Activated naive CD8-positive, alpha-beta T cell (primary cell): Measurements from ENCODE around the gene LRCH3.

Source experiments
- H3K27ac Mint-ChIP-seq: one replicate; pipeline ENCODE4 v1.8.0; 2021; ENCODE audit warnings: mixed read lengths
- H3K27me3 Mint-ChIP-seq: one replicate; pipeline ENCODE4 v1.8.0; 2021; ENCODE audit warnings: mixed read lengths
- H3K36me3 Mint-ChIP-seq: one replicate; pipeline ENCODE4 v1.8.0; 2021; ENCODE audit warnings: mixed read lengths
- H3K4me1 Mint-ChIP-seq: one replicate; pipeline ENCODE4 v1.8.0; 2021; ENCODE audit warnings: low read depth, mixed read lengths
- H3K4me3 Mint-ChIP-seq: one replicate; pipeline ENCODE4 v1.8.0; 2021; ENCODE audit warnings: mild to moderate bottlenecking, mixed read lengths
- H3K9me3 Mint-ChIP-seq: one replicate; pipeline ENCODE4 v1.8.0; 2021; ENCODE audit warnings: low read depth, mixed read lengths

LRCH3 gene

DNA sequence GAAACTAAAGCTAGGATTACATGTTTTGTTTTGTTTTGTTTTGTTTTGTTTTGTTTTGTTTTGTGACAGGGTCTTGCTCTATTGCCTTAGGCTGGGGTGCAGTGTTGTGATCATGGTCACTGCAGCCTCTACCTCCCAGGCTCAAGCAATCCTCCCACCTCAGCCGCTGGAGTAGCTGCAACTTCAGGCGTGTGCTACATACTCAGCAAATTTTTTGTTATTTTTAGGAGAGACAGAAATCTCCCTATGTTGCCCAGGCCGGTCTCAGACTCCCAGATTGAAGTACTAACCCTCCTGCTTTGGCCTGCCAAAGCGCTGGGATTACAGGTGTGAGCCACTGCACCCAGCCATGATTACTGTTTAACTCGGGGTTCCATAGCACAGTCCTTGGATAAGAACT, 50.7 kb downstream of the LRCH3 start:
- Mint-ChIP-seq H3K4me3 (no peak overlapping the region), H3K36me3 (peaks cover 20% of the 10 kb centered on the region), H3K27me3 (no peaks in the 10 kb centered on the region), H3K27ac (no peak overlapping the region), H3K4me1 (peaks cover 3% of the 10 kb centered on the region), H3K9me3 (no peaks in the 10 kb centered on the region)

DNA sequence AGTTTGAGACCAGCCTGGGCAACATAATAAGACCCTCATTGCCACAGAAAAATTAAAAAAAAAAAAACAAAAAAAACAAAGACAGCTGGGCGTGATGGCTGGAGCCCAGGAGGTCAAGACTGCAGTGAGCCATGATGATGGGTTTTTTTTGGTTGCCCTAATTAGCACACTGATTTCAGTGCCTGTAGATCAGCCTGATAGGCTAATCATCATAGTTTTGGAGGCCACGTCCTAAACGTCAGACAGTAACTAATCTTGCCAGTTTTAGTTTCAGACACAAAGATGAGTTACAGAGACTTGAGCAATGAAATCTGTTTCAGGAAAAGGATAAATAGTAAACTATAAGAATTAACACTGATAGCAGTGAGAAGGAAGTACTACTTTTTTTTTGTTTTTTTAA, 55.4 kb downstream of the LRCH3 start:
- peak overlapping the region; percentile 46 for H3K27ac Mint-ChIP-seq
- no peak overlapping the region for H3K4me3 Mint-ChIP-seq
- peaks cover 24% of the 10 kb centered on the region for H3K36me3 Mint-ChIP-seq

DNA sequence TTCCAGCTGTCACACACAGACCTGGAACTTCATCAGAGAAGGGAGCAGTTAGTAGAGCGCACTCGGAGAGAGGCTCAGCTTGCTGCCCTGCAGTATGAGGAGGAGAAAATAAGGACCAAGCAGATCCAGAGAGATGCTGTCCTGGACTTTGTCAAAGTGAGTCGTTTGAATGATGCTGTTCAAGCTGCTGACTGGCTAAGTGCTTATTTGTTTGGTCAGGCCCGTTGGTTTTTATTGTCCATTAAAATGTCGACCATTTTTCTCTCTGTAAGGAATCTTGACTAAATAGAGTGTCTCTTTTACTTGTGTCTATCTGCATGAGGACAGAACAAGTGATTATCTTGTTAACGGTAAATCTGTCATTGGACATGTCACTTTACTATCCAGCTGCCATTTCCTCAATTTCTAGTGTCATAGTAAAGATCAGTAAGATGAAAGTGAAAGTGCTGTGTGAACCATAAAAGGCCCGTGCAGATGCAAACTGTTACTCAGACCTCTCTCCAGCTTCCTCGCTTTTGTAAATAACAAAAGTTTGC, 56.9 kb downstream of the LRCH3 start:
- Mint-ChIP-seq H3K27me3 (no peaks in the 10 kb centered on the region), H3K4me1 (peaks cover 23% of the 10 kb centered on the region), H3K9me3 (no peaks in the 10 kb centered on the region), H3K36me3 (peaks cover 26% of the 10 kb centered on the region), H3K4me3 (peak overlapping the region; percentile 82), H3K27ac (peak overlapping the region; percentile 96)

More for the DNA sequence above, 55.4 kb downstream of the LRCH3 start:
- no peaks in the 10 kb centered on the region for H3K27me3 Mint-ChIP-seq
- H3K9me3 Mint-ChIP-seq, result no peaks in the 10 kb centered on the region
- peaks cover 23% of the 10 kb centered on the region for H3K4me1 Mint-ChIP-seq

DNA sequence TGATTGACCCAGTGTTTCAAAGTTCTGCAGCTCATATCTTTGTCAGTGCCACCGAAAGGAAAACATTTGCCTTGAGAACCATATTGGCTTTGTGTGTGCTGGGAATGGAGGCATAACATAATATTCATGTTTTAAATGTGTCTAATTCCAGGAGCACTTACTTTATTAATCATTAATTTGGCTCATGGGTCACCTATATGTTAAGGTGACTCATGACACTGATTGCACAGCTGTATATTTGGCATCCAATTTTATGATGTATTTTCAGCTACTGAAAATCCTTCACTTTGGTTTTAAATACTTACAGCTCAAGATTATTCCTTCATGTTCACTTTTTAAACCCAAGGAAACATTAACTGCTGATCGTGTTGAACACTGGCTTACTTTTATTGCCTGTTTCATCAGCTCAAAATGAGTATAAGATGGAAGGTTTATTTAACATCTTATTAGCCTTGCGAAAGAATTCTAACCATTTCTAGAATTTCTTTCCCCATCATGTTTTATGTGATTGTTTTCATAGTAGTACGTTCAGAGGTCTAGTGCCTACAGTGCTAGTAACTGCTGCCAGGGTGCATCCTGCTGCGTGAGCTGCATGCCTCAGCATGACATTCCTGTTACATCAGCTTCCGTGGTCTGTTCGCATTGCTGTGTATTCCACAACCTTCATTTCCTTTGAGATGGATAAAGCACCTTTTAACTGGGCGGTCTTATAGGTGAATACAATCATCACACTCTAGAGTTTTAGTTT, 63.7 kb downstream of the LRCH3 start:
- Mint-ChIP-seq H3K4me1 (peaks cover 3% of the 10 kb centered on the region), H3K4me3 (no peak overlapping the region), H3K27me3 (no peaks in the 10 kb centered on the region), H3K36me3 (peaks cover 41% of the 10 kb centered on the region), H3K27ac (no peak overlapping the region), H3K9me3 (no peaks in the 10 kb centered on the region)

DNA sequence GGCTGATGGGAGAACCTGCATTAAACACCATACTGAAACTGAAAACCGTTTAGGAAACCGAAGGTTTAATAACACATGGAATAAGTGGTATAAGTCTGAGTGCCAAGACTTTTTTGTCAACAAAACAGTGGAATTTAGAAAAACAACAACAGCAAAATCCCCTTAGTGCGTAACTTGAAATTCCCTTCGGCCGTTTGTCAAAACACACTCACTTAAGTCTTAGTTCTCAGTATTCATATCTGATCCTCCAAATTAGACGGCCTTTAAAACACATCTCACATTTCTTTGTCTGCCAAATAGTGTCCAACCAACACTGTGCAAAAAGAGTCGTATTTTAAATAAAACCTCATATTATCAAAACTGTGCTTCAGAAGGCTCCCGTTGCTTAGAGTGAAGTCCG, 64.5 kb downstream of the LRCH3 start:
- H3K27me3 Mint-ChIP-seq, result no peaks in the 10 kb centered on the region
- H3K4me3 Mint-ChIP-seq, result no peak overlapping the region
- H3K27ac Mint-ChIP-seq, result no peak overlapping the region
- peaks cover 3% of the 10 kb centered on the region for H3K4me1 Mint-ChIP-seq
- H3K36me3 Mint-ChIP-seq, result peaks cover 39% of the 10 kb centered on the region
- H3K9me3 Mint-ChIP-seq, result no peaks in the 10 kb centered on the region

DNA sequence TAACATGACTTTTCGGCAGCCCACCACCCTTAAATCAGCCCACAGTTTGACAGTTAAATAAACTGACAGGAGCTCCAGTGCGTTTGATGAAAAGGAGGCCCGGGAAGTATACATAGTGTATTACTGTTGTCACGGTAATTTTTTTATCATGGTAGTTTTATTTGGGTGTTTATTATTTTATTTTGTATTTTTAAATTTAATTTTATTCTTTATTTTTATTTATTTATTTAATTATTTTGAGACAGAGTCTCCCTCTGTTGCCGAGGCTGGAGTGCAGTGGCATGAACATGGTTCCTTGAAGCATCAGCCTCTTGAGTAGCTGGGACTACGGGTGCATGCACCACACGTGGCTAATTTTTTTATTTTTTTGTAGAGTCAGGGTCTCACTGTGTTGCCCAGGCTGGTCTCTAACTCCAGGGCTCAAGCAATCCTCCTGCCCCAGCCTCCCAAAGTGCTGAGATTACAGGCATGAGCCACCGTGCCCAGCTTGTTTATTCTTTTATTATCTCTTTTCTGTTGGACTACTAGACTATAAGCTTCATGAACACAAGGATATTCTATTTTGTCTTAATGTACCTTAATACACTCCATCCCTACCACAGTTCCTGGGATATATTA, 65.3 kb downstream of the LRCH3 start:
- Mint-ChIP-seq H3K27ac (no peak overlapping the region), H3K4me3 (no peak overlapping the region), H3K4me1 (peaks cover 5% of the 10 kb centered on the region), H3K27me3 (no peaks in the 10 kb centered on the region), H3K9me3 (no peaks in the 10 kb centered on the region), H3K36me3 (peaks cover 40% of the 10 kb centered on the region)

DNA sequence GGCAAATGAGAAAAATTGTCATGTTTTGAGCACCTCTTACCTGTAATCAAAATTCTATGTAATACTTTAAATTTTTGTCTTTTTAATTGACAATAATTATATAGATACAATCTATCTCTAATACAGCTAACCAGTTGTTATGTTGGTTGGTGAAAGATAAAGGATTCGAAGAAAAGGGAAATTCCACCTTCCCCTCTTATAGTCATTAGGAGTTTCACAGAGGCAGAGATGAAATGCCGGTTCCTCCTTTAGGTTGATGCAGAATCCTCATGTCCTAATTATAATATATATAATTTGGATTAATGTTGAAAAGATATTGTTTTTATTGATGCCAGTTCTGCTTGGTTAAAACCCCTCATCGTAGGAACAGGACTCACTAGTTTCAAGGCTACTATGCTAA, 67.1 kb downstream of the LRCH3 start:
- peaks cover 5% of the 10 kb centered on the region for H3K4me1 Mint-ChIP-seq
- no peak overlapping the region for H3K4me3 Mint-ChIP-seq
- H3K9me3 Mint-ChIP-seq, result no peaks in the 10 kb centered on the region
- no peaks in the 10 kb centered on the region for H3K27me3 Mint-ChIP-seq
- H3K27ac Mint-ChIP-seq, result no peak overlapping the region
- H3K36me3 Mint-ChIP-seq, result peaks cover 36% of the 10 kb centered on the region

DNA sequence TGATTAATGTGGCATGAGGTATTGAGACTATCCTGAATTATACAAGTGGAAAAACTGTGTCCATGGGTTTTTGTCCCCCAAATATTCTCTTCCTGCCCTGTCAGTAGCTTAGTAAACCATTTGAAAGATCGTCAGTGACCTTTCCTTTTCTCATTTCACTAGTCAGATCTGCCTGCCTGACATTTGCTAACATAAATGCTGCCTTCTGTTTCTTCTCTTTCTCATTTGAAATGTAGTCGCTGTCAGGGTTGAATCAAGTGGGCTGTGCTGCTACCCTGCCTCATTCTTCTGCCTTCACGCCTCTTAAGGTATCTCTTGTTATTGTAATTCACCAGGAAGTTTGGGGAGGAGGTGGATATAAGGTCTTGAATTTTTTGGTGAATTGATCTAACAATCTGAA, 67.5 kb downstream of the LRCH3 start:
- H3K4me1 Mint-ChIP-seq, result peaks cover 5% of the 10 kb centered on the region
- H3K9me3 Mint-ChIP-seq, result no peaks in the 10 kb centered on the region
- peak overlapping the region; percentile 34 for H3K27ac Mint-ChIP-seq
- peaks cover 34% of the 10 kb centered on the region for H3K36me3 Mint-ChIP-seq
- no peak overlapping the region for H3K4me3 Mint-ChIP-seq
- H3K27me3 Mint-ChIP-seq, result no peaks in the 10 kb centered on the region

DNA sequence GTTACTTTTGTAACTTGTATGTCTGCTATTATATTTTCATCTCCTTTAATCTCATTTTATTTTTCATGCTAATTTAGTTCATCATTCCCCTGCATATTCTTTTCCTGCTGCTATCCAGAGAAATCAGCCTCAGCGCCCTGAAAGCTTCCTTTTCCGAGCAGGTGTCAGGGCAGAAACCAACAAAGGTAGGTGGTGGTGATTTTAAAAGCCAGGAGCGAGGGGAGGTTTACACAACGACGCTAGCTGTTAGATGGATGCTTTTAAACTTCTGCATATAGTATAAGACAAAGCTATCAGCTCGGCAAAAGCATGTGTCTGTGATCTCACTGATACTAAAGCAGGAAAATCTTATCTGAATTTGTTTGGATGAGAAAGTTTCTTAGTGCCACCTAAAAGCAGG, 75.0 kb downstream of the LRCH3 start:
- Mint-ChIP-seq H3K9me3 (no peaks in the 10 kb centered on the region), H3K27me3 (no peaks in the 10 kb centered on the region), H3K27ac (no peak overlapping the region), H3K4me3 (no peak overlapping the region), H3K36me3 (peaks cover 7% of the 10 kb centered on the region), H3K4me1 (peaks cover 12% of the 10 kb centered on the region)

DNA sequence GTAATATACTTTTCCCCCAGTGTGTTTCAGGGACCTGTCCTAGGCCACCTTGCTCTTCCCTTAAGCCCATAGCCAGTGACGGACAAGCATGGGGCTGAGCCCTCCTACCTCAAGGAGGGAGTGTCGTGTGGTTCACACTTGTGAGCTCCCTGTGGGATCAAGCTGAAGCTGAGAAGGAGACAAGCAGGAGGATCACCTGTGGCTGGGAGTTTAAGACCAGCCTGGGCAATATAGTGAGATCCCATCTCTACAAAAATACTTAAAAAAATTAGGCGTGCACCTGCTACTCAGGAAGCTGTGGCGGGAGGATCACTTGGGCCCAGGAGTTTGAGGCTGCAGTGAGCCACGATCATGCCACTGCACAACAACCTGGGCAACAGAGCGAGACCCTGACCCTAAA, 82.3 kb downstream of the LRCH3 start:
- H3K27me3 Mint-ChIP-seq, result no peaks in the 10 kb centered on the region
- no peak overlapping the region for H3K27ac Mint-ChIP-seq
- no peak overlapping the region for H3K4me3 Mint-ChIP-seq
- H3K4me1 Mint-ChIP-seq, result peaks cover 13% of the 10 kb centered on the region
- peaks cover 18% of the 10 kb centered on the region for H3K36me3 Mint-ChIP-seq
- no peaks in the 10 kb centered on the region for H3K9me3 Mint-ChIP-seq

DNA sequence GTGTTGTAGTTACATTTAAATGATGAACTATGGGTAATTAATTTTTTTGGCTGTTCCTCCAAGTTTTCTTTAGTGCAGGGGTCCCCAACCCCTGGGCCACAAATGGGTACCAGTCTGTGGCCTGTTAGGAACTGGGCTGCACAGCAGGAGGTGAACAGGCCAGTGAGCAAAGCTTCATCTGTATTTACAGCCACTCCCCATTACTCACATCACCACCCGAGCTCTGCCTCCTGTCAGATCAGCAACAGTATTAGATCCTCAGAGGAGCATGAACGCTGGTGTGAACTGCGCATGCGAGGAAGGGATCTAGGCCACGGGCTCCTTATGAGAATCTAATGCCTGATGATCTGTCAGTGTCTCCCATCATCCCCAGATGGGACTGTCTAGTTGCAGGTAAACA, 83.0 kb downstream of the LRCH3 start:
- H3K9me3 Mint-ChIP-seq, result no peaks in the 10 kb centered on the region
- H3K27me3 Mint-ChIP-seq, result no peaks in the 10 kb centered on the region
- H3K36me3 Mint-ChIP-seq, result peaks cover 19% of the 10 kb centered on the region
- peaks cover 12% of the 10 kb centered on the region for H3K4me1 Mint-ChIP-seq
- no peak overlapping the region for H3K4me3 Mint-ChIP-seq
- H3K27ac Mint-ChIP-seq, result no peak overlapping the region

DNA sequence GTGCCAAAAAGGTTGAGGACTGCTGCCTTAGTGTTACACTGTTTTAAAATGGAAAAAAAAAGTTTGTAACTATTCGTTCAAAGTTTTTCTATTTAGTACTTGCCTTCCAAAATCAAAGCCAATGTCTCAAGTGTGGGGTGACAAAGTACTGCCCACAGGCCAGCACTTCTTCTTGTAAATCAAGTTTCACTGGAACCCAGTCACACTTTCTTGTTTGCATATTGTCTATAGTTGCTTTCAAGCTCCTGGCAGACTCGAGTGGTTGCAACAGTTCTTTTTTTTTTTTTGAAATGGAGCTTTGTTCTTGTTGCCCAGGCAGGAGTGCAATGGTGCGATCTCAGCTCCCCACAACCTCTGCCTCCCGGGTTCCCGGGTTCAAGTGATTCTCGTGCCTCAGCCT, 83.6 kb downstream of the LRCH3 start:
- Mint-ChIP-seq H3K9me3 (no peaks in the 10 kb centered on the region), H3K27me3 (no peaks in the 10 kb centered on the region), H3K4me1 (peaks cover 12% of the 10 kb centered on the region), H3K4me3 (no peak overlapping the region), H3K36me3 (peaks cover 19% of the 10 kb centered on the region), H3K27ac (no peak overlapping the region)

DNA sequence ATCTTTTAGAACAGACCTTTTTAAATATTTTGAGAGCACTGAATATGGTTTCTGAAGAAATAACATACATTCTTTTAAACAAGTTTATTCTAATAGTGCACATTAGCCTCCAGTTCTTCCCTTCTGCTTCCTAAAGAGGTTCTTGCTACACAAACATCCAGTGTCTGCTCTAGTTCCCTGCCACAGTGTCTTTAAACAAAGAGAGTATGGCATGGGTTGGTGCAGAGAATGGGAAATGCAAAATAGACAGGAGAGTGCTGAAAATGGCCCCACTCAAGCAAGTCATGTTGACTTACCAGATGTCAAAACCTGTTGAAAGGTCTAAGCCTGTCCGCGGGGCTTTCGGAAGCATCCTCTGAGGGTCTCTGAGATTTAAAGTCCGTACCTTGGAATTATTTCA, 86.8 kb downstream of the LRCH3 start:
- H3K4me1 Mint-ChIP-seq, result peaks cover 15% of the 10 kb centered on the region
- no peak overlapping the region for H3K4me3 Mint-ChIP-seq
- H3K27me3 Mint-ChIP-seq, result no peaks in the 10 kb centered on the region
- peaks cover 14% of the 10 kb centered on the region for H3K36me3 Mint-ChIP-seq
- no peaks in the 10 kb centered on the region for H3K9me3 Mint-ChIP-seq
- H3K27ac Mint-ChIP-seq, result peak overlapping the region; percentile 64

DNA sequence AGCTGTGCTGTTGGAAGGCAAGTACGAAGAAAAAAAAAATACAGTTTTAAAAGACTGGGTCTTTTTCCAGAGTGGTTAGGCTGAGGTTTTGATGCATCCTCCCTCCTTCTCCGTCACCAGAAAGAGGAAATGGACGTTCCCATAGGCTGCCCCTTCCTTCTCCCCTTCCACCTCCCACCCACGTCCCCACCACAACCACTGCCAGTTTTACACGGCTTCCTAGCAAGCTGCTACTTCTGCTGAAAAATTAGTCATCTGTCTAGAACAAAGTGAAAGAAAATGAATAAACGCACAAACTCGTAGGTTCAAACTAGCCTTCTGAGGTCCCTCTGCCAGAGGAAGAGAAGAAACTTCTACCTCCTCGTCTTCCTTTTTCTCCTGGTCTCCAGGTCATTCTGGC, 87.4 kb downstream of the LRCH3 start:
- Mint-ChIP-seq H3K4me1 (peaks cover 15% of the 10 kb centered on the region), H3K27ac (peak overlapping the region; percentile 64), H3K27me3 (no peaks in the 10 kb centered on the region), H3K4me3 (peak overlapping the region; percentile 40), H3K9me3 (no peaks in the 10 kb centered on the region), H3K36me3 (peaks cover 11% of the 10 kb centered on the region)

DNA sequence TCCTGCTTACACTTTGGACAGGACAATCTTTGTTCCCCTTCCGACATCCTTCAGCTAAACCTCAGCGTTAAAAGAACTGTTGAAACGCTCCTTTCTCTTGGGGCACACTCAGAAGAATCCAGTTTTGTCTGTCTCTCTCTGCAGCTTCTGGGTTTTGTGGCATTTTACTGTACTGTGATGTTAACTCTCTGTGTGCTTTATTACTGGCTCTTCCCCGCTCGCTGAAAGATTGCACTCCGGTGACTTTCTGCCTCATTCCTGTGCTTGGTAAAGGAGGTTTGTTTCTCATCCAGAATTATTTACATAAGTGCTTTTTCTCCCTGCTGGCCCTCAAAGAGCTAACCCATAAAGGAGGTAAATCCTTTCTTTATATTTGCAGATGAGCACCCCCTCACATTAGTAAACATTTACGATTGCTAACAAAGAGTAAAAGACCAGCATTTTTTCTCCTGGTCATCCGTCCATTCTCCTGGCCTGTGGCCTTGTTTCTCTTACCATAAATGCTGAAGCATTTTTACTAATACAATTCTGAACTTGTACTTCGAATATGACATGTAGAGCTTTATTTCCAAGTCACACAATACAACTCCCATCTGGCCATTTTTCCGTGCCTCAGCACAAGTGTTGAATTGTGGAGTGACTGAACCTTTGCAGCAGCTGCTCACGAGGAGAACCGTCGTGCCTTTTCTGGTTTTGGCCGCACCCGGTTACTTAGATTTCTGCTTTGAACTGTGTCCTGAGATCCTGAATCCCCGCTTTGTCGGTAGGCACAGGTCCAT, 89.6 kb downstream of the LRCH3 start:
- H3K36me3 Mint-ChIP-seq, result peaks cover 16% of the 10 kb centered on the region
- no peaks in the 10 kb centered on the region for H3K27me3 Mint-ChIP-seq
- H3K27ac Mint-ChIP-seq, result peak overlapping the region; percentile 46
- H3K4me3 Mint-ChIP-seq, result no peak overlapping the region
- peaks cover 15% of the 10 kb centered on the region for H3K4me1 Mint-ChIP-seq
- no peaks in the 10 kb centered on the region for H3K9me3 Mint-ChIP-seq
